Fibroblast of the conjunctiva (primary cell): ENCODE measurements around the gene PSD4.

ENCODE experiments used
- DNase-seq: peaks from one replicate; pipeline ENCODE4 v3.0.0-alpha.2; 2010; ENCODE audit warnings: low read depth

The PSD4 gene

GRCh38 chr2:113223813-113224212 lies 50.0 kb downstream of the PSD4 start:
- no peak for DNase-seq

- DNase-seq, result no peak
Measured at GRCh38 chr2:113224647-113225236, 51.0 kb downstream of the PSD4 start.

- no peak for DNase-seq
Measured at GRCh38 chr2:113225263-113226259, 51.8 kb downstream of the PSD4 start.

- DNase-seq, result no peak
Measured at GRCh38 chr2:113226462-113226861, 52.7 kb downstream of the PSD4 start.

GRCh38 chr2:113227290-113227689 lies 53.5 kb downstream of the PSD4 start:
- DNase-seq, result no peak

GRCh38 chr2:113227698-113228097 lies 53.9 kb downstream of the PSD4 start:
- DNase-seq, result no peak

GRCh38 chr2:113228351-113228750 lies 54.6 kb downstream of the PSD4 start:
- no peak for DNase-seq

- DNase-seq, result no peak
Measured at GRCh38 chr2:113228991-113229716, 55.4 kb downstream of the PSD4 start.

- DNase-seq, result no peak
Measured at GRCh38 chr2:113229795-113230194, 56.0 kb downstream of the PSD4 start.

- no peak for DNase-seq
Measured at GRCh38 chr2:113230531-113230930, 56.8 kb downstream of the PSD4 start.

- no peak for DNase-seq
Measured at GRCh38 chr2:113231064-113231463, 57.3 kb downstream of the PSD4 start.

- DNase-seq, result no peak
Measured at GRCh38 chr2:113232123-113232522, 58.4 kb downstream of the PSD4 start.

GRCh38 chr2:113232740-113233139 lies 59.0 kb downstream of the PSD4 start:
- no peak for DNase-seq

GRCh38 chr2:113233593-113234550 lies 60.1 kb downstream of the PSD4 start:
- no peak for DNase-seq

- no peak for DNase-seq
Measured at GRCh38 chr2:113234721-113235346, 61.1 kb downstream of the PSD4 start.

- peak; percentile 51 for DNase-seq
Measured at GRCh38 chr2:113235347-113236226, 61.8 kb downstream of the PSD4 start.

- DNase-seq, result no peak
Measured at GRCh38 chr2:113236367-113237159, 62.8 kb downstream of the PSD4 start.

- no peak for DNase-seq
Measured at GRCh38 chr2:113237604-113238160, 63.9 kb downstream of the PSD4 start.
